OCI-LY3 (cell line): ENCODE data around the gene MTA2.
"Not testable (repeated sequence)": the region's sequence is repeated elsewhere in the genome, so short reads cannot be mapped to it uniquely, and the experiment has no call there.

Experiments
- CTCF ChIP-seq: fragments of 200-600, 300-600 bp; sonication (generic); IDR thresholded peaks from 2 replicates; pipeline ENCODE4 v1.5.1; 2014; ENCODE audit warnings: antibody characterized with exemption, low read length, low read depth
- EZH2phosphoT487 ChIP-seq: fragments of 200-600 bp; shearing (Covaris generic); IDR thresholded peaks from 2 replicates; pipeline ENCODE4 v1.6.1; 2018; ENCODE audit warnings: antibody characterized with exemption, mixed run types, low read depth

GRCh38 chr11:62561677-62562230 lies 39.9 kb downstream of the MTA2 start:
- TF ChIP-seq CTCF, EZH2phosphoT487: not testable (repeated sequence)
